Measurements from ENCODE around the gene SUCLA2. TPM values are rescaled to one million over a fixed set of nuclear protein-coding genes. Genes with fewer than 3 reads are reported as not detected.

Gene SUCLA2
- total and polyA plus RNA-seq, 2 of the 8 experiments (the other 6 are each of a cell fraction or from before 2014, with no cell fraction given), result 23.5 to 78.8 TPM

DNA sequence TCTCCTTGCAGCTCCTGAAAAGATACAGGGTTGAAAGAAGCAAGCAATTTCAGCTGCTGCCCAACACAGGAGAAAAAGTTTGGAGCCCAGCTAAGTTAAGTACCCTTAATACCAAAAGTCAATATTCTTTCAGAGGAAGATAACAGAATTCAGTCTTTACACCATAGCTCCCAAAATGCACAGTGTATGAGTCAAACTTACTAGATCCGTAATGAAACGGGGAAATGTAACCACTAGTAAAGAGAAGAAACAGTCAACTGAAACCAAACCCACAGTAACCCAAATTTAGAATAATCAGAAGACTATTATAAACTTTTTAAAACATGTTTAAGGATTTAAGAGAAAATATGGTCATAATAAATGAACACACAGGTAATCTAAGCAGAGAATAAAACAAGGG, 45.2 kb downstream of the SUCLA2 start:
- Histone ChIP-seq H3K23ac (ENCODE audit: insufficient read length) (no peak overlapping the region), H3K23me2 (ENCODE audit: low read depth, low read length) (no peaks in the 10 kb centered on the region), H3K36me3 (ENCODE audit: control insufficient read depth in 2 of 4, insufficient read depth in 4 of 4, low read length in 3 of 4) (peaks cover 3 to 55% (median 27%) of the 10 kb centered on the region in 4 experiments; a peak in 7 of 8 replicates), H3K9me3 (ENCODE audit: insufficient read depth in 2 of 2, low read depth in 1 of 2, low read length in 1 of 2) (peaks cover 32 to 42% of the 10 kb centered on the region in 2 experiments), H3K56ac (replicated peaks; ENCODE audit: insufficient read length, low read depth, low read length) (no peak overlapping the region), H3K27me3 (replicated peaks in 1 of 4; ENCODE audit: control insufficient read depth in 3 of 4, extremely low read depth in 1 of 4, insufficient read depth in 3 of 4, low read length in 3 of 4) (no peaks in the 10 kb centered on the region), H3K4me1 (replicated peaks in 1 of 4; ENCODE audit: control insufficient read depth in 3 of 4, insufficient read depth in 4 of 4, low read length in 3 of 4) (no peaks in the 10 kb centered on the region), H3K9ac (replicated peaks in 1 of 4; ENCODE audit: extremely low read depth in 1 of 4, low read depth in 3 of 4, low read length in 3 of 4) (no peak overlapping the region), H3K4me3 (ENCODE audit: extremely low read depth in 1 of 4, insufficient read depth in 2 of 4, low read depth in 3 of 4, low read length in 4 of 4) (no peak overlapping the region), H3K79me2 (ENCODE audit: control insufficient read depth in 1 of 2, insufficient read depth in 2 of 2, low read length in 2 of 2) (no peaks in the 10 kb centered on the region), H4K91ac (replicated peaks; ENCODE audit: insufficient read length, low read length) (no peak overlapping the region), H2AK5ac (ENCODE audit: low read depth, low read length) (no peak overlapping the region), H3K18ac (ENCODE audit: extremely low read depth, low read length) (no peak overlapping the region), H4K8ac (ENCODE audit: extremely low read depth, insufficient read depth, low read length) (no peak overlapping the region), H2BK15ac (ENCODE audit: low read length) (no peak overlapping the region), H3K27ac (ENCODE audit: low read depth, low read length) (no peak overlapping the region), H3K4ac (replicated peaks; ENCODE audit: insufficient read length, low read depth, low read length) (no peak overlapping the region), H3K14ac (ENCODE audit: insufficient read length) (no peak overlapping the region), H3K4me2 (ENCODE audit: insufficient read depth in 1 of 2, low read depth in 2 of 2, low read length in 2 of 2) (no peak overlapping the region), H4K20me1 (replicated peaks in 1 of 2; ENCODE audit: control insufficient read depth in 1 of 2, insufficient read depth in 2 of 2, low read length in 2 of 2) (no peaks in the 10 kb centered on the region), H2BK5ac (ENCODE audit: low read depth, low read length) (no peak overlapping the region), H3K79me1 (ENCODE audit: low read depth, low read length) (no peaks in the 10 kb centered on the region), H2BK20ac (ENCODE audit: low read length) (no peak overlapping the region), H2AFZ (ENCODE audit: low read length) (no peak overlapping the region), H4K5ac (ENCODE audit: insufficient read length, low read depth, low read length) (no peak overlapping the region), H2BK120ac (replicated peaks; ENCODE audit: low read depth, low read length) (no peak overlapping the region), H2BK12ac (ENCODE audit: low read depth, low read length) (no peak overlapping the region)
- no peak for DNase-seq (ENCODE audit: low read depth in 1 of 2, low spot score in 2 of 2)
- TF ChIP-seq PHF8 (conservative IDR thresholded peaks at IDR 0.05; ENCODE audit: low read depth, low read length), result no peak
- no peak for TF ChIP-seq SAP30 (IDR thresholded peaks at IDR 0.05; ENCODE audit: insufficient read depth, insufficient replicate concordance, low read length)
- no peak for TF ChIP-seq KDM5A (IDR thresholded peaks at IDR 0.05; ENCODE audit: low read length)
- no peak for TF ChIP-seq SP1 (IDR thresholded peaks at IDR 0.05; ENCODE audit: low read depth, low read length)
- TF ChIP-seq BCL11A (IDR thresholded peaks at IDR 0.05; ENCODE audit: low read depth in 2 of 2, low read length in 2 of 2), result no peak
- TF ChIP-seq ASH2L (IDR thresholded peaks at IDR 0.05; ENCODE audit: low read length), result no peak
- no peak for TF ChIP-seq BACH1 (IDR thresholded peaks at IDR 0.05; ENCODE audit: low read length)
- TF ChIP-seq SP4 (IDR thresholded peaks at IDR 0.05; ENCODE audit: low read length), result no peak
- TF ChIP-seq TCF12 (IDR thresholded peaks at IDR 0.05; ENCODE audit: low read depth, low read length), result no peak
- no peak for TF ChIP-seq POLR2AphosphoS5 (IDR thresholded peaks at IDR 0.05; ENCODE audit: low read depth, low read length)
- no peak for TF ChIP-seq CHD1 (IDR thresholded peaks at IDR 0.05; ENCODE audit: low read depth, low read length)
- ChIA-PET POLR2A (ENCODE audit: partially characterized antibody) (no interaction called here), CTCF (ENCODE audit: partially characterized antibody) (interaction anchor here (0.6 to 1.6 kb wide), 2 partner anchors 14 to 28 kb away, joined by 3 to 4 read pairs; no protein-coding TSS in a partner anchor)
- FAIRE-seq, result no peak
- WGBS, 2 experiments (ENCODE audit: extremely low coverage in 1 of 2, insufficient coverage in 1 of 2, insufficient read length in 1 of 2, insufficient replicate concordance in 2 of 2, low coverage in 1 of 2, low lambda C conversion rate in 2 of 2, missing lambda C conversion rate in 1 of 2), result 91% methylated on average over 2 of the region's 2 CpGs; no CpG with 5 or more reads in 1 of the 2 experiments
